Measurements from ENCODE around the gene SIGLEC9. TPM values are rescaled to one million over a fixed set of nuclear protein-coding genes. Genes with fewer than 3 reads are reported as not detected.

Gene SIGLEC9
- total and polyA plus RNA-seq, 2 of the 8 experiments (the other 6 are each of a cell fraction or from before 2014, with no cell fraction given) = not detected

DNA sequence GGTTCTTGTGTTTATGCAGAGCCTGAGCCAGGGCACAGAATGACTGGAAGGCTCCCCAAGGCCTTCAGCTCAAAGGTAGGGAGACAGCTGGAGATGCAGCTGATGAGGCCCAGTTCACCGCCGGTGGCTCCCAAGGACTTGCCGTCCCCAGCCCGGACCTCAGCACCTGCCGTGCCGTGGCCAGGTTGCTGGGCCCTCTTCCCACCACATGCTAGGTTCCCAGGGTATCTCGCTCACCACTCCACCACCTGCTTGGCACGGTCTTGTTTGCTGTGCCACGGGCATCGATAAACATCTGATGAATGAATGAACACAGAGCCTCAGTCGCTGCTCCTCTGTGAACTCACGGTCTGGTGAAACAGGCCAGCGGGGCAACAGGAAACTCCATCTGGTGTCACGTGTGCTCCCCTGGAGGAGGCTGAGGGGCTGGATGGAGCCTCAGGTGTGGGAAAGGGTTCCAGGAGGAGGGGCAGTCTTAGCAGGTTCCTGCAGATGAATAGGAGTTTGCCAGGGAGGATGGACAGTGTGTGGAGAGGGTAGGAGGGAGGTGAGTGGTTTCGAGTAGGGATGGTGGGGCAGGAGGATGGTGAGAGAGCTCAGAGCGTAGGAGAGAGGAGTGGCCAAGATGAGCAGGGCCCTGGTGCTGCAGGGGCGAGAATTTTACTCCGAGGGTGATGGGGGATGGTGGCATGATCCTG is 38.4 kb upstream of the SIGLEC9 start (continued):
- TF ChIP-seq CTBP2 (IDR thresholded peaks at IDR 0.05; ENCODE audit: borderline replicate concordance, insufficient read depth, insufficient read length, low read length) (no peak), GABPA (IDR thresholded peaks at IDR 0.05; ENCODE audit: borderline replicate concordance, insufficient read depth, low read length) (no peak), SIN3A (conservative IDR thresholded peaks at IDR 0.05 in 1 of 2, IDR thresholded peaks at IDR 0.05 in 1 of 2; ENCODE audit: low read depth in 1 of 2, low read length in 2 of 2) (no peak)

Data from H1 (cell line).